ENCODE results near the gene FURIN. TPM values are rescaled to one million over a fixed set of nuclear protein-coding genes. Genes with fewer than 3 reads are reported as not detected.

The FURIN gene
- total and polyA plus RNA-seq, 2 of the 4 experiments (the other 2 are of a cell fraction), result 34.8 to 54.3 TPM

DNA sequence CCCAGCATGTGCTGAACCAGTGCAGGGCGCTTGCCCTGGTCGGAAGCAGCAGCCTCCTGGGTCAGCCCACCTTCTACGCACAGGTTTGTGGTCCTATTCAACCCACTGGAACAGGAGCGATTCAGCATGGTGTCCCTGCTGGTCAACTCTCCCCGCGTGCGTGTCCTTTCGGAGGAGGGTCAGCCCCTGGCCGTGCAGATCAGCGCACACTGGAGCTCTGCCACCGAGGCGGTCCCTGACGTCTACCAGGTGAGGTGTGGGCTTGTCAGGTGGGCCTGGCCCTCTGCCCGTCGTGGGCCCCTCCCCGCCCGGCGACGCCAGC is 42.9 kb downstream of the FURIN start:
- no peak overlapping the region for H4K91ac ChIP-seq (ENCODE audit: insufficient read depth, low read depth, low read length)
- no peak overlapping the region for H2AK9ac ChIP-seq (replicated peaks; ENCODE audit: low read depth, low read length, poor library complexity)
- H2BK20ac ChIP-seq (ENCODE audit: low read depth, low read length), result no peak overlapping the region
- H3K4me3 ChIP-seq (ENCODE audit: insufficient read depth, low read depth, low read length), result no peak overlapping the region
- H3K79me1 ChIP-seq (ENCODE audit: low read depth in 1 of 2, low read length in 2 of 2), result no peaks in the 10 kb centered on the region
- H3K4ac ChIP-seq (ENCODE audit: low read depth, low read length), result no peak overlapping the region
- H2AK5ac ChIP-seq (ENCODE audit: low read depth, low read length), result no peak overlapping the region
- H3K27me3 ChIP-seq (ENCODE audit: control insufficient read depth, insufficient read depth, low read length), result no peaks in the 10 kb centered on the region
- no peak overlapping the region for H3K4me2 ChIP-seq (ENCODE audit: low read depth, low read length)
- H4K5ac ChIP-seq (ENCODE audit: low read depth, low read length), result no peak overlapping the region
- H3K9ac ChIP-seq (ENCODE audit: low read depth, low read length), result no peak overlapping the region
- H3K4me1 ChIP-seq (ENCODE audit: control insufficient read depth, insufficient read depth, low read length), result peaks cover 7% of the 10 kb centered on the region; the same call in 1 of the 2 replicates
- H2BK120ac ChIP-seq (ENCODE audit: low read depth, low read length), result no peak overlapping the region
- H3K23ac ChIP-seq (ENCODE audit: low read depth, low read length), result no peak overlapping the region
- intact Hi-C loops (cut with micrococcal nuclease), result no loop called here
- H4K8ac ChIP-seq (ENCODE audit: low read depth in 2 of 2, low read length in 2 of 2), result no peak overlapping the region
- ATAC-seq (ENCODE audit: low read depth), result no peak
- H3K9me1 ChIP-seq (ENCODE audit: insufficient read depth, low read length), result peaks cover 3% of the 10 kb centered on the region; the same call in 1 of the 2 replicates
- ChIA-PET CTCF (no interaction called here), POLR2A (ENCODE audit: unreplicated experiment) (no interaction called here)
- no peaks in the 10 kb centered on the region for H3K9me3 ChIP-seq (ENCODE audit: control insufficient read depth, insufficient read depth, low read length)
- no peak for DNase-seq
- H3K36me3 ChIP-seq (ENCODE audit: control insufficient read depth, insufficient read depth, low read length), result peaks cover 49% of the 10 kb centered on the region
- H3K14ac ChIP-seq (replicated peaks; ENCODE audit: low read depth, low read length), result no peak overlapping the region
- no peaks in the 10 kb centered on the region for H4K20me1 ChIP-seq (ENCODE audit: insufficient read depth, low read length)
- H2AFZ ChIP-seq (replicated peaks; ENCODE audit: low read length, poor library complexity), result no peak overlapping the region
- BruUV-seq (replicated peaks), result no TSS peak
- in situ Hi-C loops (cut with MboI; ENCODE audit: low sequenced_read_pairs), result no loop called here
- dilution Hi-C loops (cut with HindIII; ENCODE audit: low sequenced_read_pairs, unreplicated experiment), result no loop called here
- no peak overlapping the region for H2BK5ac ChIP-seq (ENCODE audit: low read depth, low read length, poor library complexity, severe bottlenecking)
- no peak overlapping the region for H3K56ac ChIP-seq (ENCODE audit: extremely low read depth, insufficient read depth, low read length)
- no peak overlapping the region for H3K27ac ChIP-seq (ENCODE audit: insufficient read depth, low read length)
- H2BK15ac ChIP-seq (ENCODE audit: low read depth, low read length), result no peak overlapping the region
- 93% methylated on average over 2 of the region's 19 CpGs; no CpG with 5 or more reads in 1 of the 2 experiments for WGBS, 2 experiments (ENCODE audit: extremely low coverage in 2 of 2, insufficient read length in 1 of 2)
- no peak overlapping the region for H3K18ac ChIP-seq (ENCODE audit: low read depth, low read length)
- TF ChIP-seq CHD1 (IDR thresholded peaks at IDR 0.05; ENCODE audit: low read depth, low read length) (no peak), RCOR1 (IDR thresholded peaks at IDR 0.05; ENCODE audit: insufficient replicate concordance, low read length) (no peak), BHLHE40 (IDR thresholded peaks at IDR 0.05; ENCODE audit: low read depth, low read length) (no peak), MAZ (IDR thresholded peaks at IDR 0.05; ENCODE audit: borderline replicate concordance, low read depth, low read length) (no peak), MAFK (IDR thresholded peaks at IDR 0.05; ENCODE audit: low read depth, low read length) (no peak)
- TF ChIP-seq, protein P1, sequence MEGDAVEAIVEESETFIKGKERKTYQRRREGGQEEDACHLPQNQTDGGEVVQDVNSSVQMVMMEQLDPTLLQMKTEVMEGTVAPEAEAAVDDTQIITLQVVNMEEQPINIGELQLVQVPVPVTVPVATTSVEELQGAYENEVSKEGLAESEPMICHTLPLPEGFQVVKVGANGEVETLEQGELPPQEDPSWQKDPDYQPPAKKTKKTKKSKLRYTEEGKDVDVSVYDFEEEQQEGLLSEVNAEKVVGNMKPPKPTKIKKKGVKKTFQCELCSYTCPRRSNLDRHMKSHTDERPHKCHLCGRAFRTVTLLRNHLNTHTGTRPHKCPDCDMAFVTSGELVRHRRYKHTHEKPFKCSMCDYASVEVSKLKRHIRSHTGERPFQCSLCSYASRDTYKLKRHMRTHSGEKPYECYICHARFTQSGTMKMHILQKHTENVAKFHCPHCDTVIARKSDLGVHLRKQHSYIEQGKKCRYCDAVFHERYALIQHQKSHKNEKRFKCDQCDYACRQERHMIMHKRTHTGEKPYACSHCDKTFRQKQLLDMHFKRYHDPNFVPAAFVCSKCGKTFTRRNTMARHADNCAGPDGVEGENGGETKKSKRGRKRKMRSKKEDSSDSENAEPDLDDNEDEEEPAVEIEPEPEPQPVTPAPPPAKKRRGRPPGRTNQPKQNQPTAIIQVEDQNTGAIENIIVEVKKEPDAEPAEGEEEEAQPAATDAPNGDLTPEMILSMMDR (conservative IDR thresholded peaks at IDR 0.05; ENCODE audit: low read depth, low read length), result no peak
- TF ChIP-seq, protein P2, sequence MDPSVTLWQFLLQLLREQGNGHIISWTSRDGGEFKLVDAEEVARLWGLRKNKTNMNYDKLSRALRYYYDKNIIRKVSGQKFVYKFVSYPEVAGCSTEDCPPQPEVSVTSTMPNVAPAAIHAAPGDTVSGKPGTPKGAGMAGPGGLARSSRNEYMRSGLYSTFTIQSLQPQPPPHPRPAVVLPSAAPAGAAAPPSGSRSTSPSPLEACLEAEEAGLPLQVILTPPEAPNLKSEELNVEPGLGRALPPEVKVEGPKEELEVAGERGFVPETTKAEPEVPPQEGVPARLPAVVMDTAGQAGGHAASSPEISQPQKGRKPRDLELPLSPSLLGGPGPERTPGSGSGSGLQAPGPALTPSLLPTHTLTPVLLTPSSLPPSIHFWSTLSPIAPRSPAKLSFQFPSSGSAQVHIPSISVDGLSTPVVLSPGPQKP (IDR thresholded peaks at IDR 0.05; ENCODE audit: borderline replicate concordance, low read depth, low read length), result no peak

All from IMR-90 (cell line).